ENCODE data around the gene FEZF2. TPM values are rescaled to one million over a fixed set of nuclear protein-coding genes. Genes with fewer than 3 reads are reported as not detected.

Gene FEZF2
- total RNA-seq (2022; extraction: Qiagen RNA extraction): not detected in 5 replicates

GRCh38 chr3:62373215-62373614 is at the start of gene FEZF2:
FEZF2 (minus strand) TSS chr3:62373550; CDS start chr3:62372868, 682 bp downstream.

